WTC11 (cell line): Measurements from ENCODE around the gene TROAP.
A peak's percentile ranks its signal among the peaks of the same experiment; 100 is the strongest.

Source experiments
- AFF4 ChIP-seq: sonication (generic); formaldehyde crosslinking; IDR thresholded peaks from 2 replicates; pipeline ENCODE4 v1.8.1; 2023; ENCODE audit warnings: mild to moderate bottlenecking, missing genetic modification reagents, borderline replicate concordance
- CREM ChIP-seq: sonication (generic); formaldehyde crosslinking; IDR thresholded peaks from 2 replicates; pipeline ENCODE4 v1.8.1; 2022; ENCODE audit warnings: mild to moderate bottlenecking, missing genetic modification reagents, moderate library complexity
- NR2C2 ChIP-seq: sonication (generic); formaldehyde crosslinking; IDR thresholded peaks from 2 replicates; pipeline ENCODE4 v1.8.0; 2022; ENCODE audit warnings: mild to moderate bottlenecking, missing genetic modification reagents
- NR3C1 ChIP-seq: sonication (generic); formaldehyde crosslinking; conservative IDR thresholded peaks from 2 replicates; pipeline ENCODE4 v1.8.1; 2023; ENCODE audit warnings: low read depth, mild to moderate bottlenecking, missing genetic modification reagents
- ZBTB43 ChIP-seq: sonication (generic); formaldehyde crosslinking; IDR thresholded peaks from 2 replicates; pipeline ENCODE4 v1.8.1; 2023; ENCODE audit warnings: mild to moderate bottlenecking, missing genetic modification reagents
- TF ChIP-seq, protein P1 (sequence below): sonication (generic); formaldehyde crosslinking; conservative IDR thresholded peaks from 2 replicates; pipeline ENCODE4 v1.8.1; 2023; ENCODE audit warnings: mild to moderate bottlenecking, low read depth, missing genetic modification reagents, moderate library complexity
- TF ChIP-seq, protein P2 (sequence below): fragments of 200-600 bp; IDR thresholded peaks from 2 replicates; pipeline ENCODE4 v1.8.0; 2022; ENCODE audit warnings: antibody characterized with exemption

DNA sequence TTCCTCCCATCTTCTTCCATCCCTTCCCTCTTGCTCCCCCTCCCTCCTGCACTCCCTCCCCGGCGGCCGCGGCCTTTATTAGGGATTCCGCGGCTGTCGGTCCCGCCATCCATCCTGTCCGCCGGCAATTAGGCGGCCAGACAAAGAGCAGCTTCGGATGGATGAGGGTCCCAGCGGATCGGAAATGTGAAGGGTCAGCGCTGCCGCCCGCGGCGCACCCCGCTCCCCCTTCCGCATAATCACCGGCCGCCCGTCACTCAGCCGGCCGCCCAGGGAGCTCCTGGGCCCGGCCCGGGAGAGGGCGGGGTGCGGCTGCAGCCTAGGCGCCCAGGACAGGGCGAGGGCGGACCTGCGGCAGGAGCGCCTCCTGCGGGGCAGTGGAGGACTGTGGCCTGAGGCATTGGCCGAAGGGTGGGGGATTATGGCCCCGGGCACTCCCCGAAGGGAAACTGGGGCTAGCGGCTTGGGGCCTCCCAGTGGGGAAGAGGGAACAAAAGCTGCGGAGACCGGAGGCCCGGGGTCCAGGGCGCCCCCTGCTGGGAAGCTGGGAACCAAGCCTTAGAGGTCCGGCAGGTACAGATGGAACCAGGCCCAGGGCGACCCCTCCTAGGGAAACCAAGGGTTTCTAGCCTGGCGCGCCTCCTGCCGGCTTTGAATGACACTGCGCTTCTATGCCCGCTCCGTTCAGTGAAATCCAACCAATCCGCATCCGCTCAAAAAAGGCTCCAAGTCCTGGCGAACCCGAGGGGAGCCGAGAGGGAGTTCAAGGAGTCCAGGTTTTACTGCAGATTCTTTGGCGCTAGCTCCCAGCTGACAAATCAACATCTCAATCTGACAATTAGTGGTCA lies 19.2 kb downstream of the TROAP start:
- TF ChIP-seq NR3C1 (CRISPR knock-in tag): no peak
- peak; percentile 56; the same call in 1 of the 2 replicates for TF ChIP-seq ZBTB43 (CRISPR knock-in tag)
- TF ChIP-seq, protein P1, sequence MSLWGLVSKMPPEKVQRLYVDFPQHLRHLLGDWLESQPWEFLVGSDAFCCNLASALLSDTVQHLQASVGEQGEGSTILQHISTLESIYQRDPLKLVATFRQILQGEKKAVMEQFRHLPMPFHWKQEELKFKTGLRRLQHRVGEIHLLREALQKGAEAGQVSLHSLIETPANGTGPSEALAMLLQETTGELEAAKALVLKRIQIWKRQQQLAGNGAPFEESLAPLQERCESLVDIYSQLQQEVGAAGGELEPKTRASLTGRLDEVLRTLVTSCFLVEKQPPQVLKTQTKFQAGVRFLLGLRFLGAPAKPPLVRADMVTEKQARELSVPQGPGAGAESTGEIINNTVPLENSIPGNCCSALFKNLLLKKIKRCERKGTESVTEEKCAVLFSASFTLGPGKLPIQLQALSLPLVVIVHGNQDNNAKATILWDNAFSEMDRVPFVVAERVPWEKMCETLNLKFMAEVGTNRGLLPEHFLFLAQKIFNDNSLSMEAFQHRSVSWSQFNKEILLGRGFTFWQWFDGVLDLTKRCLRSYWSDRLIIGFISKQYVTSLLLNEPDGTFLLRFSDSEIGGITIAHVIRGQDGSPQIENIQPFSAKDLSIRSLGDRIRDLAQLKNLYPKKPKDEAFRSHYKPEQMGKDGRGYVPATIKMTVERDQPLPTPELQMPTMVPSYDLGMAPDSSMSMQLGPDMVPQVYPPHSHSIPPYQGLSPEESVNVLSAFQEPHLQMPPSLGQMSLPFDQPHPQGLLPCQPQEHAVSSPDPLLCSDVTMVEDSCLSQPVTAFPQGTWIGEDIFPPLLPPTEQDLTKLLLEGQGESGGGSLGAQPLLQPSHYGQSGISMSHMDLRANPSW (CRISPR knock-in tag): no peak
- TF ChIP-seq, protein P2, sequence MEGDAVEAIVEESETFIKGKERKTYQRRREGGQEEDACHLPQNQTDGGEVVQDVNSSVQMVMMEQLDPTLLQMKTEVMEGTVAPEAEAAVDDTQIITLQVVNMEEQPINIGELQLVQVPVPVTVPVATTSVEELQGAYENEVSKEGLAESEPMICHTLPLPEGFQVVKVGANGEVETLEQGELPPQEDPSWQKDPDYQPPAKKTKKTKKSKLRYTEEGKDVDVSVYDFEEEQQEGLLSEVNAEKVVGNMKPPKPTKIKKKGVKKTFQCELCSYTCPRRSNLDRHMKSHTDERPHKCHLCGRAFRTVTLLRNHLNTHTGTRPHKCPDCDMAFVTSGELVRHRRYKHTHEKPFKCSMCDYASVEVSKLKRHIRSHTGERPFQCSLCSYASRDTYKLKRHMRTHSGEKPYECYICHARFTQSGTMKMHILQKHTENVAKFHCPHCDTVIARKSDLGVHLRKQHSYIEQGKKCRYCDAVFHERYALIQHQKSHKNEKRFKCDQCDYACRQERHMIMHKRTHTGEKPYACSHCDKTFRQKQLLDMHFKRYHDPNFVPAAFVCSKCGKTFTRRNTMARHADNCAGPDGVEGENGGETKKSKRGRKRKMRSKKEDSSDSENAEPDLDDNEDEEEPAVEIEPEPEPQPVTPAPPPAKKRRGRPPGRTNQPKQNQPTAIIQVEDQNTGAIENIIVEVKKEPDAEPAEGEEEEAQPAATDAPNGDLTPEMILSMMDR: peak; percentile 92
- TF ChIP-seq AFF4 (CRISPR knock-in tag): no peak
- TF ChIP-seq CREM (CRISPR knock-in tag): no peak
- no peak for TF ChIP-seq NR2C2 (CRISPR knock-in tag)
